HCT116 (cell line): ENCODE results near the gene KCTD17. TPM values are rescaled to one million over a fixed set of nuclear protein-coding genes. Genes with fewer than 3 reads are reported as not detected.

Experiments
- ATAC-seq: fragments of 200-7000 bp; cut with Tn5 transposase; 2 replicates; pipeline ENCODE4 v1.9.1; 2020; ENCODE audit warnings: mild to moderate bottlenecking, moderate library complexity
- BruUV-seq: library from RNA; stranded (reverse); fragments of 400-500 nt; replicated peaks from 2 replicates; lab custom pipeline; 2021; lab: Mats Ljungman, UMichigan
- CTCF ChIA-PET: fragments of 300-600 bp; sonication (Branson Sonifier 250); formaldehyde crosslinking; loops from one replicate; lab custom pipeline; 2021; ENCODE audit warnings: antibody characterized with exemption; lab: Charles Lee
- POLR2A ChIA-PET: fragments of 300-600, 350-600 bp; sonication (Branson Sonifier 250); formaldehyde crosslinking; loops from one replicate; lab custom pipeline; 2021; ENCODE audit warnings: antibody characterized with exemption; lab: Charles Lee
- RAD21 ChIA-PET, 2 experiments: fragments of 300-600 bp; sonication (Branson Sonifier 250); formaldehyde crosslinking; loops; one replicate each; lab custom pipeline; 2023; ENCODE audit warnings: low total read pairs in 2 of 2; ENCODE audit not compliant: uncharacterized antibody in 2 of 2, unreplicated experiment in 2 of 2, low non-redundant PET in 1 of 2; lab: Charles Lee
- DNase-seq: peaks from one replicate; pipeline ENCODE4 v3.0.0-alpha.2; 2010; ENCODE audit warnings: low read depth, low spot score
- H2AFZ ChIP-seq: fragments of 200-600 bp; shearing (Covaris generic), sonication (generic); 2 replicates; pipeline ENCODE4 v1.6.1; 2017; ENCODE audit warnings: low read depth, mixed run types, mixed read lengths, antibody characterized with exemption, low read length; ENCODE audit not compliant: poor library complexity, severe bottlenecking
- H3K27ac ChIP-seq: 2 replicates; pipeline ENCODE4 v1.5.1; 2012; ENCODE audit warnings: low read depth, low read length
- H3K27me3 ChIP-seq: fragments of 200-600 bp; sonication (generic); 2 replicates; pipeline ENCODE4 v1.6.1; 2016; ENCODE audit warnings: mixed run types, low read length, mixed read lengths; ENCODE audit not compliant: insufficient read depth
- H3K36me3 ChIP-seq, 2 experiments: fragments of 200-500 bp in 1 of 2; fragments of 200-600 bp in 1 of 2; sonication (Bioruptor generic) in 1 of 2; sonication (generic) in 1 of 2; 2 replicates each; pipeline versions ENCODE4 v1.5.1 to v1.6.1; 2014 to 2016; ENCODE audit warnings: low read length in 2 of 2, inconsistent platforms in 1 of 2, mixed read lengths in 1 of 2, mixed run types in 1 of 2; ENCODE audit not compliant: insufficient read depth in 2 of 2, control insufficient read depth in 1 of 2
- H3K4me1 ChIP-seq, 2 experiments: fragments of 200-600 bp in 1 of 2; sonication (generic) in 1 of 2; 2 replicates each; pipeline versions ENCODE4 v1.5.1 to v1.6.1; 2012 to 2017; ENCODE audit warnings: low read length in 2 of 2, inconsistent platforms in 1 of 2, mild to moderate bottlenecking in 1 of 2, mixed read lengths in 1 of 2, mixed run types in 1 of 2, moderate library complexity in 1 of 2; ENCODE audit not compliant: insufficient read depth in 2 of 2, control insufficient read depth in 1 of 2
- H3K4me2 ChIP-seq: fragments of 200-600 bp; sonication (generic); 2 replicates; pipeline ENCODE4 v1.6.1; 2017; ENCODE audit warnings: mixed run types, low read length, mixed read lengths
- H3K4me3 ChIP-seq, 2 experiments: fragments of 200-600 bp in 1 of 2; sonication (generic) in 1 of 2; replicated peaks in 1 of 2; 2 replicates each; pipeline ENCODE4 v1.5.1; 2011 to 2016; ENCODE audit warnings: low read length in 2 of 2, control low read depth in 1 of 2, low read depth in 1 of 2, mild to moderate bottlenecking in 1 of 2, mixed read lengths in 1 of 2, mixed run types in 1 of 2
- H3K79me2 ChIP-seq: fragments of 200-600 bp; sonication (generic); 2 replicates; pipeline ENCODE4 v1.6.1; 2017; ENCODE audit warnings: mild to moderate bottlenecking, mixed run types, low read length, moderate library complexity, mixed read lengths; ENCODE audit not compliant: insufficient read depth
- H3K9ac ChIP-seq: fragments of 200-600 bp; sonication (generic); 2 replicates; pipeline ENCODE4 v1.6.1; 2016; ENCODE audit warnings: low read length, mixed read lengths
- H3K9me2 ChIP-seq: fragments of 200-600 bp; sonication (generic), shearing (Covaris generic); 2 replicates; pipeline ENCODE4 v1.6.1; 2017; ENCODE audit warnings: mixed run types, mild to moderate bottlenecking, moderate library complexity; ENCODE audit not compliant: insufficient read depth
- H3K9me3 ChIP-seq, 2 experiments: fragments of 200-500 bp in 1 of 2; fragments of 200-600 bp in 1 of 2; sonication (Bioruptor generic) in 1 of 2; sonication (generic) in 1 of 2; 2 replicates each; pipeline ENCODE4 v1.6.1; 2014 to 2017; ENCODE audit warnings: low read length in 2 of 2, mixed read lengths in 2 of 2, inconsistent platforms in 1 of 2, low read depth in 1 of 2, mild to moderate bottlenecking in 1 of 2, mixed run types in 1 of 2, moderate library complexity in 1 of 2; ENCODE audit not compliant: control insufficient read depth in 1 of 2, insufficient read depth in 1 of 2
- H4K20me1 ChIP-seq: fragments of 200-600 bp; sonication (generic), shearing (Covaris generic); 2 replicates; pipeline ENCODE4 v1.6.1; 2017; ENCODE audit warnings: mixed run types, mild to moderate bottlenecking, moderate library complexity; ENCODE audit not compliant: insufficient read depth
- CBX3 ChIP-seq: IDR thresholded peaks from 2 replicates; pipeline ENCODE4 v1.6.1; 2012; ENCODE audit warnings: low read depth
- CEBPB ChIP-seq: IDR thresholded peaks from 2 replicates; pipeline ENCODE4 v1.6.1; 2012; ENCODE audit warnings: low read depth
- EGR1 ChIP-seq: IDR thresholded peaks from 2 replicates; pipeline ENCODE4 v1.6.1; 2012; ENCODE audit warnings: low read depth
- ELF1 ChIP-seq: IDR thresholded peaks from 2 replicates; pipeline ENCODE4 v1.6.1; 2012; ENCODE audit warnings: low read depth, borderline replicate concordance
- EZH2 ChIP-seq: fragments of 200-600 bp; sonication (generic); IDR thresholded peaks from 2 replicates; pipeline ENCODE4 v1.6.1; 2017; ENCODE audit warnings: antibody characterized with exemption, mixed run types
- EZH2phosphoT487 ChIP-seq: fragments of 200-600 bp; IDR thresholded peaks from 2 replicates; pipeline ENCODE4 v1.6.1; 2018; ENCODE audit warnings: antibody characterized with exemption, borderline replicate concordance
- FOSL1 ChIP-seq: IDR thresholded peaks from 2 replicates; pipeline ENCODE4 v1.6.1; 2012; ENCODE audit warnings: low read depth
- JUND ChIP-seq: IDR thresholded peaks from 2 replicates; pipeline ENCODE4 v1.6.1; 2012
- POLR2AphosphoS5 ChIP-seq: IDR thresholded peaks from 2 replicates; pipeline ENCODE4 v1.6.1; 2011; ENCODE audit warnings: mild to moderate bottlenecking, low read depth, low read length, moderate library complexity
- RAD21 ChIP-seq: IDR thresholded peaks from 2 replicates; pipeline ENCODE4 v1.6.1; 2012; ENCODE audit warnings: low read depth, mild to moderate bottlenecking
- SIN3A ChIP-seq: IDR thresholded peaks from 2 replicates; pipeline ENCODE4 v1.6.1; 2012; ENCODE audit warnings: low read depth
- SP1 ChIP-seq: IDR thresholded peaks from 2 replicates; pipeline ENCODE4 v1.6.1; 2012; ENCODE audit warnings: low read depth
- SRF ChIP-seq: IDR thresholded peaks from 2 replicates; pipeline ENCODE4 v1.6.1; 2012; ENCODE audit warnings: low read depth
- TCF7L2 ChIP-seq: IDR thresholded peaks from 2 replicates; pipeline ENCODE4 v1.7.0; 2011; ENCODE audit warnings: borderline replicate concordance, inconsistent platforms; ENCODE audit not compliant: insufficient read depth, insufficient read length; ENCODE audit errors: extremely low read depth
- YY1 ChIP-seq: IDR thresholded peaks from 2 replicates; pipeline ENCODE4 v1.6.1; 2011; ENCODE audit warnings: low read length, low read depth, moderate library complexity, mild to moderate bottlenecking; ENCODE audit not compliant: insufficient replicate concordance; ENCODE audit errors: extremely low read depth
- ZNF274 ChIP-seq: fragments of 200-500 bp; sonication (Bioruptor generic); IDR thresholded peaks from 2 replicates; pipeline ENCODE4 v1.6.1; 2014; ENCODE audit warnings: mild to moderate bottlenecking, low read depth, low read length, inconsistent platforms
- intact Hi-C: fragments of 100-400 bp; cut with micrococcal nuclease; formaldehyde crosslinking; loops from 2 replicates; pipeline ENCODE4 v1.10.0; 2022
- total RNA-seq: library from RNA; stranded (reverse); gene quantifications from one replicate; pipeline ENCODE4 v1.2.1, GENCODE V29; 2021; ENCODE audit not compliant: unreplicated experiment
- TF ChIP-seq, protein P1 (sequence below): IDR thresholded peaks from 2 replicates; pipeline ENCODE4 v1.6.1; 2012
- TF ChIP-seq, protein P2 (sequence below): IDR thresholded peaks from 2 replicates; pipeline ENCODE4 v1.6.1; 2011; ENCODE audit warnings: mild to moderate bottlenecking, low read length, moderate library complexity; ENCODE audit not compliant: insufficient replicate concordance; ENCODE audit errors: extremely low read depth
- TF ChIP-seq, protein P3 (sequence below), 3 experiments: fragments of 200-600 bp in 1 of 3; sonication (generic) in 1 of 3; IDR thresholded peaks in 2 of 3; conservative IDR thresholded peaks in 1 of 3; 2 replicates each; pipeline ENCODE4 v1.5.1; 2012 to 2017; ENCODE audit warnings: low read depth in 2 of 3, low read length in 2 of 3, antibody characterized with exemption in 1 of 3, borderline replicate concordance in 1 of 3, control low read depth in 1 of 3, mild to moderate bottlenecking in 1 of 3, mixed read lengths in 1 of 3, mixed run types in 1 of 3, moderate library complexity in 1 of 3; ENCODE audit not compliant: insufficient read depth in 1 of 3

Gene KCTD17
- total RNA-seq, 1 experiment from 2014 or later: 23.4 TPM

GRCh38 chr22:37088750-37089408 lies 37.3 kb downstream of the KCTD17 start:
- H3K27me3 ChIP-seq: no peaks in the 10 kb centered on the region
- ChIA-PET CTCF (no interaction called here), POLR2A (no interaction called here)
- no peaks in the 10 kb centered on the region for H3K9me2 ChIP-seq
- TF ChIP-seq ZNF274 (no peak), CBX3 (no peak), TCF7L2 (no peak), SIN3A (no peak), CEBPB (no peak), YY1 (no peak), EZH2phosphoT487 (no peak), POLR2AphosphoS5 (no peak), RAD21 (no peak), EGR1 (no peak), SRF (no peak), EZH2 (no peak), JUND (no peak), SP1 (no peak), FOSL1 (no peak), ELF1 (no peak)
- TF ChIP-seq, protein P1, sequence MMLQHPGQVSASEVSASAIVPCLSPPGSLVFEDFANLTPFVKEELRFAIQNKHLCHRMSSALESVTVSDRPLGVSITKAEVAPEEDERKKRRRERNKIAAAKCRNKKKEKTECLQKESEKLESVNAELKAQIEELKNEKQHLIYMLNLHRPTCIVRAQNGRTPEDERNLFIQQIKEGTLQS: no peak
- TF ChIP-seq, protein P2, sequence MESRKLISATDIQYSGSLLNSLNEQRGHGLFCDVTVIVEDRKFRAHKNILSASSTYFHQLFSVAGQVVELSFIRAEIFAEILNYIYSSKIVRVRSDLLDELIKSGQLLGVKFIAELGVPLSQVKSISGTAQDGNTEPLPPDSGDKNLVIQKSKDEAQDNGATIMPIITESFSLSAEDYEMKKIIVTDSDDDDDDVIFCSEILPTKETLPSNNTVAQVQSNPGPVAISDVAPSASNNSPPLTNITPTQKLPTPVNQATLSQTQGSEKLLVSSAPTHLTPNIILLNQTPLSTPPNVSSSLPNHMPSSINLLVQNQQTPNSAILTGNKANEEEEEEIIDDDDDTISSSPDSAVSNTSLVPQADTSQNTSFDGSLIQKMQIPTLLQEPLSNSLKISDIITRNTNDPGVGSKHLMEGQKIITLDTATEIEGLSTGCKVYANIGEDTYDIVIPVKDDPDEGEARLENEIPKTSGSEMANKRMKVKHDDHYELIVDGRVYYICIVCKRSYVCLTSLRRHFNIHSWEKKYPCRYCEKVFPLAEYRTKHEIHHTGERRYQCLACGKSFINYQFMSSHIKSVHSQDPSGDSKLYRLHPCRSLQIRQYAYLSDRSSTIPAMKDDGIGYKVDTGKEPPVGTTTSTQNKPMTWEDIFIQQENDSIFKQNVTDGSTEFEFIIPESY: no peak
- TF ChIP-seq, protein P3, sequence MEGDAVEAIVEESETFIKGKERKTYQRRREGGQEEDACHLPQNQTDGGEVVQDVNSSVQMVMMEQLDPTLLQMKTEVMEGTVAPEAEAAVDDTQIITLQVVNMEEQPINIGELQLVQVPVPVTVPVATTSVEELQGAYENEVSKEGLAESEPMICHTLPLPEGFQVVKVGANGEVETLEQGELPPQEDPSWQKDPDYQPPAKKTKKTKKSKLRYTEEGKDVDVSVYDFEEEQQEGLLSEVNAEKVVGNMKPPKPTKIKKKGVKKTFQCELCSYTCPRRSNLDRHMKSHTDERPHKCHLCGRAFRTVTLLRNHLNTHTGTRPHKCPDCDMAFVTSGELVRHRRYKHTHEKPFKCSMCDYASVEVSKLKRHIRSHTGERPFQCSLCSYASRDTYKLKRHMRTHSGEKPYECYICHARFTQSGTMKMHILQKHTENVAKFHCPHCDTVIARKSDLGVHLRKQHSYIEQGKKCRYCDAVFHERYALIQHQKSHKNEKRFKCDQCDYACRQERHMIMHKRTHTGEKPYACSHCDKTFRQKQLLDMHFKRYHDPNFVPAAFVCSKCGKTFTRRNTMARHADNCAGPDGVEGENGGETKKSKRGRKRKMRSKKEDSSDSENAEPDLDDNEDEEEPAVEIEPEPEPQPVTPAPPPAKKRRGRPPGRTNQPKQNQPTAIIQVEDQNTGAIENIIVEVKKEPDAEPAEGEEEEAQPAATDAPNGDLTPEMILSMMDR (IDR thresholded peaks at IDR 0.05 in 2 of 3, conservative IDR thresholded peaks at IDR 0.05 in 1 of 3; ENCODE audit: borderline replicate concordance in 1 of 3, insufficient read depth in 1 of 3, low read depth in 2 of 3, low read length in 2 of 3): no peak
- TF ChIP-seq, all 23 proteins: peak for 0
- H3K36me3 ChIP-seq: no peaks in the 10 kb centered on the region
- no peaks in the 10 kb centered on the region for H3K9me3 ChIP-seq
- H3K4me1 ChIP-seq: peaks cover 11 to 29% of the 10 kb centered on the region in 2 experiments
- H2AFZ ChIP-seq: no peak overlapping the region
- H3K9ac ChIP-seq: no peak overlapping the region
- intact Hi-C loops: no loop called here
- DNase-seq (no peak), ATAC-seq (no peak)
- H3K27ac ChIP-seq: no peak overlapping the region
- no peaks in the 10 kb centered on the region for H4K20me1 ChIP-seq
- RAD21 ChIA-PET: no interaction called here
- H3K4me3 ChIP-seq: no peak overlapping the region
- BruUV-seq: no TSS peak
- H3K79me2 ChIP-seq: no peaks in the 10 kb centered on the region
- H3K4me2 ChIP-seq: peak overlapping the region; percentile 76
